ENCODE measurements around the gene GNG13.
"Not testable (repeated sequence)": the region's sequence is repeated elsewhere in the genome, so short reads cannot be mapped to it uniquely, and the experiment has no call there.

Gene GNG13

DNA sequence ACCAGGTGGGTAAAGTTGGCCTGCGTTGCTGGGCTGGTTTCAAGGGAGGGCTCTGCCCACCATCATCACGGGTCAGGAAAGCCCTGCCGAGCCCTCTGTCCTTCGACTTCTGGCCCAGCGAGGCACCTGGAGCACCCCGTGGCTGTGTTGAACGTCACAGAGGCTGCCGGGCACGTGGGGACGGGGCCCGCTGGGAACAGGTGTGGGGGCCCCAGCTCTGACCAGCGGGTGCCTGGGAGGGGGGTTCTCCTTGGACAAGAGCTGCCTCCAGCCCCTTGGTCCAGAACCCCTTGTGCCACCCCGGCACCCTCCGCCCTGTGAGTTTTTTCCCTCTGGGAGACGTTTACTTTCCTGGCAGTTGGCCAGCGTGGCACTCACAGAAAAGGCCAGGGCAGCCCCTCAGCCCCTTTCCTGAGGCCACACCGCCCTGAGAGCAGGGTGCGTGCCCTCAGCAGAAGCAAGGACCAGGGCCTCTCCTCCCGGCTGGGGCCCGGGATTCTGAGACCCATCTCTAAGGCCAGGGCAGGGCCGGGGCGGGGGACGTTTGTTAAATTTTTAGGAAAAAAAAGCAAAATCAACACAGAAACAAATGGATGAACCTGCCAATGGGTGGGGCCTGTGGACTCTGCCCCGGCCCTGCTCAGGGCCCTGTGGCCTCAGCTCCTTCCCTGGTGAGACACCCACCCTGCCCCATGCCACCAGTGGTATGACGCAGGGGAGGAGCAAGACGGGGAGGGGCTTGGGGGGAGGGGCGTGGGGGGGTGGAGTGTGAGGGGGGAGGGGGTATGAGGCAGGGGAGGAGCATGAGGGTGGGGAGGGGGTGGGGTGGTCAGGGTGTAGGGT, 31.3 kb upstream of the GNG13 start:
- DNase-seq, result no peak

DNA sequence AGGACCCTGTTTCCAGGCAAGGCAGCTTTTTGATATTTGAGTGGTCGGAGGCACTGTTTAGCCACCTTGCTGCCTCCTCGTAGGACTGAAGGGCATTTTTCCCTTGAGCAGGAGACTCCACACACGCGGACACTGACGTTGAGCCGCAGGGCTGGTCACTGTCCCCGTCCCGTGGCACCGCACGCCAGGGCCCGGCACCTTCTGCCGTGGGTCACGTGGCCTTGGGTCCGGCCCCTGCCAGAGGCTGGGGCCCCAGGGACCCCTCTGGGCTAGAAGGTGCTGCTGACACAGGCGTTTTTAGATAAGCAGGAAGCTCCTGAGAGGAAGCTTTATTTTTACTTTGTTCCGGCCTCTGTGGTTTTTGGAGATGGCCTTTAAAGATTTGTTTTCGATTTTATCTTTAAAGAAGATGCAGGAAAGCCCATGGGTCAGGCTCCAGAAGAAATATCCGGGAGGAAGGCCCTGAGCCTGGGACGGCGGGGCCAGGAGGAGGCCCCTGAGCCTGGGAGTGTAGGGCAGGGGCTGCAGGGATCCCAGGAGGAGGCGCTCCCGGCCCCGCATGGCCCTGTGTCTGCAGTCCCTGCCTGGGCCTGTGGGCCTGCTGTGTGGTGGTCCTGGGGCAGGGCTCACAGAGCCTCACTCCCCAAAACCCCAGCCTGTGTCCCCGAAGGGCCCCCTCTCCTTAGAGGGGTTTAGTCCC, 30.5 kb upstream of the GNG13 start:
- no peak for DNase-seq

DNA sequence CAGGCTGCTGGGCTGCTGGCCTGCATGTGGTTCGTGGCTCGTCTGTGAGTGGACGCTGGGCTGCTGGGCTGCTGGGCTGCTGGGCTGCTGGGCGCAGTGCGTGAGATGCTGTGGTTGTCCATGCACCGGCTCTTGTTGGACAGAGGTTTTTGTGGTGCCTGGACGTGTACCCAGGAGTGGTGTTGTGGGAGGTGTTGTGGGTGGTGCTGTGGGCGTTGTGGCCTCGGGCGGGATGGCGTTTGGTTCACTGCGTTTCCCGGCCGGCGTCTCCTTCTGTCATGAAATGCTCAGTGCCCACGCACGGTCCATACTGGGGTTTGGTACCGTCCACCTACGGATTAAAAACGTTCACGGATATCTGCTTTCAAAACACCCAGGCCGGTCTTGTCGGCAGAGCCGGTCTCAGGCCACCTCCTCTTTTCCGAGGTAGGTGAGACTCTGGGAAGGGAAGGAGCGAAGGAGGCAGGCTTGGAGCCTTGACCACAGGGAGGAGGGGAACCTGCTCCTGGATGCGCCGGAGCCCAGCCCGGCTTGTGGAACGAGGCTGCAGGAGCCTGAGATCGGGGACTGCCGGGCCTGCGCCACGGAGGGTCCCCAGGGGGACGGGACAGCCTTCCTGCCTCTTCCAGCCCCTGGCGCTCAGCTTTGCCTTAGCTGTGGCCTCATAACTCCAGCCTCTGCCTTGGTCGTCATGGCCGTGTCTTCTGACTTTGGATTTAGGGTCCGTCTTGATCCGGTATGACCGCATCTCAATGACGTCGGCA, 29.8 kb upstream of the GNG13 start:
- no peak for DNase-seq

DNA sequence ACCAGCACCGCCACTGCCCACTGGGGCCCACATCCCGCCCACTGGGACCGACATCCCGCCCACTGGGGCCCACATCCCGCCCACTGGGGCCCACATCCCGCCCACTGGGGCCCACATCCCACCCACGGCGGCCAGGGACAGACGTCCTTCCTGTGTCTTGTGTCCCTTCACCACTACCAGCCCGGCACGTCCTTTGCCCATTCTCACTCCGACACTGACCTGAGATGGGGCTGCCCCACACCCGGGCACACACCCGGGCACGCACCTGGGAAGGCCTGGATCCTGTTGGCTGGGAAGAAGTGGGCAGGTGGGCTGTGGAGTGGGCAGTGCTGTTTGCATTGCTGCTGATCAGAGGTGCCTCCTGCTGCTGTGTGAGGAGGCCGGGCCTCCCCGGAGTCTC, 28.4 kb upstream of the GNG13 start:
- DNase-seq, result no peak

DNA sequence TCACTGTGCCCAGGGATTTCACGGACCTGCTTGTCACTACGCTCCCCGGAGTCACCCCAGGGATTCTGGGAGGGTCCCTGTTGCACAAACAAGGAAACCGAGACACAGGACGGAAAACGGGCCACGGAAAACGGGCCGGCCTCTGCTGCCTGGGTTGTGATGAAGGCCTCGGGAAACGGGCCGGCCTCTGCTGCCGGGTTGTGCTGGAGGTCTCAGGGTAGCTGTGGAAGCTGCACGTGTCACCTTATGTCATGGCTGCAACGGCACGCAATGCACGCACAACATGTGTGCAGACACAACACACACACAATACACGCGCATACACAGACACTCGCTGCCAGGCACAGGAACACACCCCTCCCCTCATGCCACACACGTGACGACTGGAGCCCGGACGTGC, 27.0 kb upstream of the GNG13 start:
- no peak for DNase-seq

DNA sequence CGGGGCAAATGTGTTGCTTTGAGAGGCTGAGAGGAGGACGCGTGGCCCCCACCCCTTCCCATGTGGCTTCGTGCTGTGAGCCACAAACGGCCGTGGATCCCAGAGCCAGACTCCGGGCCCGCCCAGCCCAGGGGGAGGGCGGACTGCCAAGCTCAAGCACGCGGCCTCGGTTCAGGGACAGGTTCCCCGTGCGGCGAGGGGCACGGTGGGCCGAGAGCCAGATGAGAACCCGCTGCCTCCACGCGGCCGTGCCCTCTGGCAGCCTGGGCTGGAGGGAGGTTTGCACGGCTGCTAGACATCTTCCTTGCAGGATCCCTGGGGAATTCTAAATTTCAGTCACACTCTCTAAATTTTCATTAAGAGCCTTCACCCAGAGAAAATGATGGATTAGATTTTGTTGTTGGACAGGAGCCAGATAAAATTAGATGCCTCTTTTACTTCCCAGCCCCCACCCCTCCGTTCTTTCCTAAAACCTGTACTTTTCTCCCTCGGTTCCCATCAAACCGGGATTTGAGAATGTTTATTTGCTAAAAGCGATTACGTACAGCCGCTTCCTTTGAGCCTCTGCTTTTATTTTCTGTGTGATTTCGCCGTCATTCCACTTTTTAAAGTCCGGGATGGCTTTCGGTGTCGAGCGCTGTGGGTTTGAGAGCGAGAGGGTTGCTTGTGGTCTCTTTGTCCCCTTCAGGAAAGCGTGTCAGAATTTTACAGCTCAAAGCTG, 25.0 kb upstream of the GNG13 start:
- DNase-seq, result no peak

DNA sequence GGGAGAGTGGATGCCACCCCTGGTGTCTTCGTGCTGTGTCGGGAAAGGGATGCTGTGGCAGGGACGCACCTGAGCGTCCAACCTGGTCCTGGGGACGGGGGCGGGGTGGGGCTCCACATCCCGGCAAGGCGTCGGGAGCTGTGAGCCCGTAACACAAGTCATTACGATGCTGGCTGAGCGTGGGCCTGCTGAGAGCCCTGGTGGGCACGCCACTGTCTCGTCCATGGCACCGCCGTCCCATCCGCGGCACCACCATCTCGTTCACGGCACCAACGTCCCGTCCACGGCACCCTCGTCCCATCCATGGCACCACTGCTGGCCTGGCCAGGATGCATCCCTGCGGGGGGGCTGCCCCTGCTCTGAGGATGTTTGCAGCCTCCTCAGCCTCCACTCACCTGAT, 24.1 kb upstream of the GNG13 start:
- no peak for DNase-seq

DNA sequence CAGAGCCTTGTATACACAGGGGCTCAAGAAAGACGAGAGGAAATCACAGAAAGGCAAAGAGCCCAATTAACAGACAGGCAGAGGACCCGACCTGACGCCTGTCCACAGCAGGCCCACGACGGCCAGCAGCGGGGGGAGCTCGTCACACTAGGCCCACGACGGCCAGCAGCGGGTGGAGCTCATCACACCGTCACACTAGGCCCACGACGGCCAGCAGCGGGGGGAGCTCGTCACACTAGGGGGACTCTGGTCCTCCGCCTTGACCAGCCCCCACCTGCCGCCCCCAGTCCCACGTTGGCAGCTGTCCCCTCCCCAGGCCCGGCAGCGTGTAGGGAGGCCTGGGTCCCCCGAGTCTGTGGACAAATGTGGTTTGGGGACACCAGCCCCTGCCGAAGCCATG, 23.7 kb upstream of the GNG13 start:
- DNase-seq, result no peak

DNA sequence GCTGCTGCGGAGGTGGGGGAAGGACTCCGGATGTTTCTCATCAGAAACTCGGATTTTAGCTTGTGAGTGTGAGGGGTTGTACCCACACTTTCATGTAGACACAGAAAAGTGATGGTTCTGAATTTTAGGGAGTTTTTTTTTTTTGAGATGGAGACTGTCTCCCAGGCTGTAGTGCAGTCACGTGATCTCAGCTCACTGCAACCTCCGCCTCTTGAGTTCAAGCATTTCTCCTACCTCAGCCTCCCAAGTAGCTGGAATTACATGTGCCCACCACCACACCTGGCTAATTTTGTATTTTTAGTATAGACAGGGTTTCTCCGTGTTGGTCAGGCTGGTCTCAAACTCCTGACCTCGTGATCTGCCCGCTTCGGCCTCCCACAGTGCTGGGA, 22.4 kb upstream of the GNG13 start:
- no peak for DNase-seq

DNA sequence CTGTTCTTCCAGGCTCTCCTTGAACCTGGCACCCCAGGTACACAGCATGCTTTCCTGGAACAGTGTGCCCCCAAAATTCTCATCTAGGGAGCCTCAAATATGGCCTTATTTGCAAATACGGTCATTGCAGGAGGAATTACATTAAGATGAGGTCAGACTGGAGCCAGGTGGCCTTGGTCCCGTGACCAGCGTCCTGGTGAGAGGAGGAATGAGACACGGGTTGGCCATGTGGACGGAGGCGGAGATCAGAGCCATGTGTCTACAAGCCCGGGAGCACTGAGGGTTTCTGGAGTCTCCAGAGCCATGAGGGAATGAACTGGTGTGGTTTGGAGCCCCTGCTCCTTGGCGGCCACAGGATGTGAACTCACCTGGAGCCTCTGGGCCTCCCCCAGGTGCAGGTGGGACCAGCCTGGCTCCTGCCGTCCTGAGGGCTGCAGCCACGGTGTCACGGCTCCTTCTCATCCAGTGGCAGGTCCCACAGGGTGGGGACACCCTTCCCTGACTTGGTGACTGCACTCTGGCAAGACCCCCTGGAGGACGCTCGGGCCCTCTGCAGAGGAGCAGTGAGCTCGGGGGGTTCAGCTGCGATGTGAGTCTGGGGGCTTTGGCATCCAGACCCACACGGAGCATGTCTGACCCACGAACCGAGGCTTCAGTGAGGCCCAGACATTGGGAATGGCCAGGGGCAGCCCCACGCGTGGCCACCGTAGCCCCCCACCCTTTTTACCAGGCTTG, 21.8 kb upstream of the GNG13 start:
- no peak for DNase-seq

DNA sequence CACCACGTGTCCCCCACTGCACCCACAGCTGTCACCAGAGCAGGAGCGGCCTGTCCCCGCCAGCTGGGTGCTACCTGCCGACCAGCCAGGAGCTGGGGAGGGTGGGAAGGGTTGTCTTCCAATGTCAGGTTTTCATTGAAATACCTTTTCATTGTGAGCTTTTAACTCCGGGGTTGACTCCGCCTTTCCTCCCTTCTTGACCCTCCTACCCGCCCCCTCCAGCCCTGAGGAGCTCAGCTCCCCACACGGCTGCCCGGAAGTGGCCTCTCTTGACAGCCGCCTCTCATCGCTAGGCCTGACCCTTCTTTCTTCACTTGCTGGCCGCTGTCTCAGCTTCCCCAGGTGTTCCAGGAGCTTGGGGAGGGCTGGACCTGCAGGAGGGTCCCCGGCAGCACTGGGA, 21.2 kb upstream of the GNG13 start:
- no peak for DNase-seq

DNA sequence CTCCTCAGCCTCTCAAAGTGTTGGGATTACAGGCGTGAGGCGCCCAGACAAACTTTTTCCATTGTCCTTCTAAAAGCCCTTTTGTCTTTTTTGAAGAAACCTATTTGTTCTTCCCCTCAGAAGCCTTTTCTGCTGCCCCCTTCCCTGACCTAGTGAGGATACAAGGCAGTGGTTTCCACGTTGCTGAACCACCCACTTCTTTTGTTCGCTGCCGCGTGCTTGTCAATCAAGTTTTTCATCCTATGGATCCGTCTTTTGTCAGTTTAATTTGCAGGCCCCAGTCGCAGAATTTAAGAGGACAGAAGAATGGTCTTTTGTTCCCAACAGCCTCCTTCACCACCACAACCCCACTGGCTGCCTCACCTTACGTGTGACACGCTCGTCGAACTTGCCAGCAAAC, 20.2 kb upstream of the GNG13 start:
- DNase-seq, result no peak

DNA sequence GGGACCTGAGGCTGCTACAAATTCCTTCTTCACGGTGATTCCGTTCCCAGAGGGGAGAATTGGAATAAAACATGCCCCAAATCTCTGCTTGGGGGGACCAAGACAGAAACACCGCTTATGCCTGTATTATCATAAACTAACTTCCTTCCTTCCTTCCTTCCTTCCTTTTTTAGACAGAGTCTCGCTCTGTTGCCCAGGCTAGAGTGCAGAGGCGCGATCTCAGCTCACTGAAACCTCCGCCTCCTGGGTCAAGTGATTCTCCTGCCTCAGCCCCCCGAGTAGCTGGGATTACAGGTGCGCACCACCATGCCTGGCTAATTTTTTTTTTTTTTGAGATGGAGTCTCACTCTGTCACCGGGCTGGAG, 19.5 kb upstream of the GNG13 start:
- DNase-seq, result not testable (repeated sequence)

DNA sequence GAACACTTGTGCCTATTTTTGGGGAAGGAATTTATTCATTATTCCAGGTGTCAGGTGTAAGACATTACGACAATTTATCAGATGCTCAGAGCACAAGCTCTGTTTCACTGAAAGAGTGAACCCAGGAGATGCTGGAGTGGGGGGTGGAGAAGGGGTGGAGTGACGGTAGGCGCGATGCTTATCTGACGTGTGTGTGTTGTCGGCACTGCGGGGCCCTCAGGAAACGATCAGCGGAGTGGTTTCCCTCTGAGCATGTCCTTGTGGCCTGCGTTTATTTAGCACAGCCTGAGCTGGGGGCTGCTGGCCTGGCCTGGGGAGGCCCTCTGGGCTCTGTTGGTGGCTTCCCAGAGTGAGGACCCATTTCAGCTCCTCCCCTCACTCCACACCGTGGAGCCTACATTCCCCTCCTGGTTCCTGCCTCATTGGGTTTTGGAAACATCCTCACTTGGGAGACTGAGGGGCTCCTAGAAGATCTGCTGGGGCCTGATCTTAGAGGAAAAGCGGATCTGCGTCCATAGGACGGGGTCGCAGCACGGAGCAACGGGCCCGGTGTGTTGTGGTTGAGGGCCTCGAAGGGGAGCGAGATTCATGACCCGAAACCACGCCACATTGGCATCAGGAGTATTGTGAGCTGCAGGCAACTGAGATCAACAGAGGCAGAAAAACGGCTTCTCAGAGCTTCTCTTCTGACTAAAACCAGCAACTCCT, 19.0 kb upstream of the GNG13 start:
- DNase-seq, result peak; percentile 35 to 43

DNA sequence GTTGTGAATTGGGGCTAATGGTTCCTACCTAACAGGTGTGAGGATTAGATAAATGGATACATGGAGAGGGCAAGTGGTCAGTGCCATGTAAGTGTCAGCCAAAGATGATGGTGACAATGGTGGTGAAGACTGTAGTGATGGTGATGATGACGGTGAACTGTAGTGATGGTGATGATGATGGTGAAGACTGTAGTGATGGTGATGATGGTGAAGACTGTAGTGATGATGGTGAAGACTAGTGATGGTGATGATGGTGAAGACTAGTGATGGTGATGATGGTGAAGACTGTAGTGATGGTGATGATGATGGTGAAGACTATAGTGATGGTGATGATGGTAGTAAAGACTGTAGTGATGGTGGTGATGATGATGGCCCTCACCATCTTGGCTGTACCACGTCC, 18.1 kb upstream of the GNG13 start:
- DNase-seq, result no peak

DNA sequence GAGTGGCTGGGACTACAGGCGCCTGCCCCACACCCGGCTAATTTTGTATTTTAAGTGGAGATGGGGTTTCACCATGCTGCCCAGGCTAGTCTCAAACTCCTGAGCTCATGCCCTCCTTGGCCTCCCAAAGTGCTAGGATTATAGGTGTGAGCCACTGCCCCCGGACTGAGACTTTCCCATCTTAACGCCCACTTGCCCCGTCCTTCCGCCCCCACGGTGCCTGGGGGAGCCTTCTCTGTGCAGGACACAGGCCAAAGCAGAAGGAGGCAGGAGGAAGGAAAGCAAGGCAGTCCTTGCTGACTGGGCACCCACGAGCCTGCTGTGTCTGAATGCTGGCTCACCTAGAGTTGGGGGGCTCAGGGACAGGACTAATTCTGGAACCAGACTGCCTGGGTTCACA, 17.6 kb upstream of the GNG13 start:
- no peak for DNase-seq

DNA sequence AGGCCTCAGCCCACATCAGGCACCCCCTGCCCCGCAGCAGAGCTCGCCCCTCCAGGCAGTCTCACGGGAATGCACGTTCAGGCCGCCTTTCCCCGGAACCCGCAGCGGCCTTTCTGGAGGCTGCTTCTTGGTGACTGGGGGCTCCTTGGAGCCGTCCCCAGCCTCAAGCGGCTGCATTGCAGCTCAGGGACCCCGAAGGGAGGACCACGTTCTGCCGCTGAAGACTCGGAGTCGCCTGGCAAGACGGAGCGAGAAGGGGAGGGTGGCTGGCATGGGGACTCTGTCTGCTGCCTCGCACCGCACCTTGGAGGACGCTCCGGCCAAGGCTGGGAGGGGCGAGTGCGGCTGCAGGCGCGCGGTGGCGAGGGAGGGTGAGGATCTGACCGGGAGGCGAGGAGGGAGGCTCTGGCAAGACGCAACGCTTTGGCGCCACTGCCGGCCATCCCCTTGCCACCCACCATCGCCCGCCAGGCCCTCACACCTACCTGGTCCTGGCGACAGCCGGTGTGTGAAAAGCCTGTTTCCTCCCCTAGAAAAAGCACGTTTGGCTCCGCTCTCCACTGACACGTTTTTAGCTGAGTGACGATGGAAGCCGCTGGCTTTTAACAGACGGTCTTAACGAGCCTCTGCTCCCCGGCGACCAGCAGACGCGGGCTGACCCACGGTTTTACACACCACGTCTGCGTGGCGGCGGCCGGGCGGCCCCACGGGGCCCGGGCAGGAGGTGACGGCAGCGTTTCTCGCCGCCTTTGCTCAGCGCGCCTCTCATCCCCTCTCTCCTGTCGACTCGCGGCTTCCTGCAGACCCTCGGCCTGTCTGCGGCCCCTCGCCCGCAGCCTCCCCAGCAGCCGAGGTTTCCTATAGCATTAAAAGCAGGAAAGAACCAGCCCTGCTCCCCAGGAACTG, 16.7 kb upstream of the GNG13 start:
- DNase-seq, result no peak

DNA sequence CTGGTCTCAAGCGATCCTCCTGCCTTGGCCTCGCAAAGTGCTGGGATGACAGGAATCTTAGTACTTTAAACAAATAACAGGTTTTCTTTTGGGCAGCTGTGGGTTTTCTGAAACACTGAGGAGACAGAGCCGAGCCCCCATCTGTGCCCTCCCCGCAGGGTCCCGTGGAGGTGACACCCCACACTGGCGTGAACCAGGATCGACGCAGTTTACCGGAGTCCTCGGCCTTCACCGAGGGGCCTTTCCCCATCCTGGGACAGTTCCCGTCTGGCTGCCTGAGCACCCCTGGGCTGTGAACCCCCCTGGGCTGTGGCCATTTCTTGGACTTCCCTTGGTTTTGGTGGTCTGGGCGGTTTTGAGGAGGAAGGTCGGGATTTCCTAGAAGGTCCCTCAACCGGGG, 15.3 kb upstream of the GNG13 start:
- no peak for DNase-seq

DNA sequence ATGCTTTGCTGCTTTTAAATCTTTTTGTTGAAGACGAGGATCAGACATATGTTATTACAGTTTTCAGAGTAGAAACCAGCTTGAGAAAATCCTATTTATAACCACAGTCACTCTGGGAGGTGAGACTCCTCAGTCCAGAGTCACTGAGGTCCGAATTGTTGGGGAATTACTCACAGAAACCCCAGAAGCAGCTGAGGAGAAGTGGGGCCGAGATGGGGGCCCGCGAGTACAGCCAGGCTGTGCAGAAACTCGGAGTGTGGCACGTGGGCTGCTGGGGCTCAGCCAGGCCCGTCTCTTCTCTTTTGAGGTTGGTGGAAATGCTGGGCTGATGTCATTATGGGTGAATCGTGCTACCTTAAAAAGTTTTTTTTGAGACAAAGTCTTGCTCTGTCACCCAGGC, 14.4 kb upstream of the GNG13 start:
- DNase-seq, result no peak

DNA sequence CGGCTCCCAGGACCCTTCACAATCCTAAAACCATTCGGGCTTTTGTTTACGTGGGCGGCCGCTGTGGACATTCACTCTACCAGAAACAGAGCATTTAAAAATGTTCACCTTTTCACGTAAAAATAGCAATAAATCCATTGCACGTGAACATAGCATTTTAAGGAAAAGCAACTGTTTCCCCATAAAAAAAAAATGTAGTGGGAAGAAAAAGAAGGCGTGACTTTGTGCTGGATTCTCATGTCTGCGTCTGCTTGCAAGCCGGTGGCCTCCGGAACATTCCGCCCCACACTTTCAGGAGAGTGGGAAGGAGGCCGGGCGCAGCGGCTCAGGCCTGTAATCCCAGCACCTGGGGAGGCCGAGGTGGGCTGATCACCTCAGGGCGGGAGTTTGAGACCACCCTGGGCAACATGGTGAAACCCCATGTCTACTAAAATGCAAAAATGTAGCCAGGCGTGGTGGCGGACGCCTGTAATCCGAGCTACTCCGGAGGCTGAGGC, 13.4 kb upstream of the GNG13 start:
- no peak for DNase-seq

All from CD4-positive, alpha-beta T cell treated with Interleukin-1 beta for 1 hour (primary cell).